Type B pancreatic cell (in vitro differentiated cells): ENCODE measurements around the gene TTLL11. TPM values are rescaled to one million over a fixed set of nuclear protein-coding genes. Genes with fewer than 3 reads are reported as not detected.

ENCODE experiments used
- DNase-seq: peaks from one replicate; pipeline ENCODE4 v3.0.0; 2021; ENCODE audit warnings: mixed read lengths; ENCODE audit not compliant: unreplicated experiment; ENCODE audit errors: extremely low spot score
- H3K27ac Mint-ChIP-seq: 2 replicates; pipeline ENCODE4 v1.8.0; 2021; ENCODE audit warnings: mild to moderate bottlenecking, mixed read lengths
- H3K27me3 Mint-ChIP-seq: 2 replicates; pipeline ENCODE4 v1.8.0; 2021; ENCODE audit warnings: mixed read lengths
- H3K36me3 Mint-ChIP-seq: 2 replicates; pipeline ENCODE4 v1.8.0; 2021; ENCODE audit warnings: mixed read lengths
- H3K4me1 Mint-ChIP-seq: one replicate; pipeline ENCODE4 v1.8.0; 2021; ENCODE audit warnings: mixed read lengths; ENCODE audit not compliant: unreplicated experiment
- H3K4me3 Mint-ChIP-seq: 2 replicates; pipeline ENCODE4 v1.8.0; 2021; ENCODE audit warnings: mild to moderate bottlenecking, mixed read lengths
- H3K9me3 Mint-ChIP-seq: 2 replicates; pipeline ENCODE4 v1.8.0; 2021; ENCODE audit warnings: mixed read lengths
- CTCF ChIP-seq: fragments of 200-600 bp; sonication (generic); conservative IDR thresholded peaks from 2 replicates; pipeline ENCODE4 v1.5.0; 2021; ENCODE audit warnings: antibody characterized with exemption, mild to moderate bottlenecking
- total RNA-seq: library from RNA; stranded (reverse); gene quantifications from 2 replicates; pipeline ENCODE4 v1.2.1, GENCODE V29; 2021; ENCODE audit warnings: low replicate concordance

TTLL11 gene
- total RNA-seq, 1 donor from 2014 or later = 8.6 TPM

GRCh38 chr9:121852241-121852640 is 240.9 kb downstream of the TTLL11 start:
- H3K36me3 Mint-ChIP-seq = no peaks in the 10 kb centered on the region
- no peak for DNase-seq
- no peak overlapping the region for H3K4me3 Mint-ChIP-seq
- no peaks in the 10 kb centered on the region for H3K27me3 Mint-ChIP-seq
- no peak overlapping the region for H3K27ac Mint-ChIP-seq
- TF ChIP-seq CTCF = no peak
- H3K9me3 Mint-ChIP-seq = peaks cover 10% of the 10 kb centered on the region
- peaks cover 5% of the 10 kb centered on the region for H3K4me1 Mint-ChIP-seq

GRCh38 chr9:121851641-121852091 is 241.4 kb downstream of the TTLL11 start:
- Mint-ChIP-seq H3K4me1 (peaks cover 3% of the 10 kb centered on the region), H3K9me3 (peaks cover 10% of the 10 kb centered on the region), H3K27ac (no peak overlapping the region), H3K27me3 (no peaks in the 10 kb centered on the region), H3K36me3 (no peaks in the 10 kb centered on the region), H3K4me3 (no peak overlapping the region)
- DNase-seq = no peak
- no peak for TF ChIP-seq CTCF

GRCh38 chr9:121850366-121850765 is 242.7 kb downstream of the TTLL11 start:
- H3K36me3 Mint-ChIP-seq = no peaks in the 10 kb centered on the region
- H3K9me3 Mint-ChIP-seq = peaks cover 10% of the 10 kb centered on the region
- peaks cover 3% of the 10 kb centered on the region for H3K4me1 Mint-ChIP-seq
- H3K4me3 Mint-ChIP-seq = no peak overlapping the region
- H3K27ac Mint-ChIP-seq = no peak overlapping the region
- no peak for DNase-seq
- H3K27me3 Mint-ChIP-seq = no peaks in the 10 kb centered on the region
- TF ChIP-seq CTCF = no peak

GRCh38 chr9:121849554-121849953 is 243.6 kb downstream of the TTLL11 start:
- Mint-ChIP-seq H3K36me3 (no peaks in the 10 kb centered on the region), H3K27me3 (no peaks in the 10 kb centered on the region), H3K27ac (no peak overlapping the region), H3K9me3 (peaks cover 15% of the 10 kb centered on the region), H3K4me1 (no peaks in the 10 kb centered on the region), H3K4me3 (no peak overlapping the region)
- no peak for TF ChIP-seq CTCF
- DNase-seq = no peak

- H3K9me3 Mint-ChIP-seq = peaks cover 19% of the 10 kb centered on the region
- no peak for DNase-seq
- H3K27me3 Mint-ChIP-seq = no peaks in the 10 kb centered on the region
- H3K4me1 Mint-ChIP-seq = no peaks in the 10 kb centered on the region
- H3K36me3 Mint-ChIP-seq = no peaks in the 10 kb centered on the region
- H3K4me3 Mint-ChIP-seq = no peak overlapping the region
- no peak overlapping the region for H3K27ac Mint-ChIP-seq
- TF ChIP-seq CTCF = no peak
These were observed 248.5 kb downstream of the TTLL11 start for GRCh38 chr9:121844562-121844961.

- Mint-ChIP-seq H3K27me3 (no peaks in the 10 kb centered on the region), H3K4me1 (no peaks in the 10 kb centered on the region), H3K27ac (no peak overlapping the region), H3K36me3 (no peaks in the 10 kb centered on the region), H3K4me3 (no peak overlapping the region), H3K9me3 (peaks cover 14% of the 10 kb centered on the region)
- TF ChIP-seq CTCF = no peak
- no peak for DNase-seq
These were observed 249.0 kb downstream of the TTLL11 start for GRCh38 chr9:121844098-121844497.
